HepG2 (cell line): Measurements from ENCODE around the gene PARD3. TPM values are rescaled to one million over a fixed set of nuclear protein-coding genes. Genes with fewer than 3 reads are reported as not detected.

Experiments
- ATAC-seq: fragments of 200-7000 bp; cut with Tn5 transposase; 3 replicates; pipeline ENCODE4 v1.9.1; 2020; ENCODE audit warnings: mild to moderate bottlenecking, moderate library complexity
- BruUV-seq: library from RNA; stranded (reverse); fragments of 400-500 nt; replicated peaks from 2 replicates; lab custom pipeline; 2021; lab: Mats Ljungman, UMichigan
- CTCF ChIA-PET: fragments of 300-600 bp; formaldehyde crosslinking; extraction: SDS; loops from one replicate; lab custom pipeline; 2021; ENCODE audit warnings: low total read pairs, inconsistent platforms, low intra/inter-chr PET ratio; lab: Yijun Ruan, JAX
- POLR2A ChIA-PET: fragments of 350-600 bp; sonication (Branson Sonifier 250); formaldehyde crosslinking; loops from one replicate; lab custom pipeline; 2020; ENCODE audit warnings: antibody characterized with exemption, inconsistent platforms; lab: Yijun Ruan, JAX
- DNase-seq: peaks from one replicate; pipeline ENCODE4 v3.0.0-alpha.2; 2015; ENCODE audit warnings: low spot score
- FAIRE-seq: peaks from 3 replicates; lab custom pipeline; 2011; peaks lifted over from hg19 to GRCh38; lab: Jason Lieb, UNC
- H2AFZ ChIP-seq: one replicate; pipeline ENCODE4 v1.6.1; 2011; ENCODE audit warnings: low read length, inconsistent platforms
- H3K27ac ChIP-seq: fragments of 300-600 bp; 3 replicates; pipeline ENCODE4 v1.8.0; 2011; ENCODE audit warnings: mixed run types, mild to moderate bottlenecking, mixed read lengths, low read length, inconsistent platforms; ENCODE audit not compliant: insufficient read depth; ENCODE audit errors: extremely low read length
- H3K27me3 ChIP-seq, 2 experiments: fragments of 200-600 bp in 1 of 2; 2 replicates in 1 of 2; 3 replicates in 1 of 2; pipeline versions ENCODE4 v1.6.0 to v1.8.0; 2011; ENCODE audit warnings: low read length in 2 of 2, mild to moderate bottlenecking in 2 of 2, moderate library complexity in 2 of 2, inconsistent platforms in 1 of 2; ENCODE audit not compliant: insufficient read depth in 2 of 2, control insufficient read depth in 1 of 2
- H3K36me3 ChIP-seq, 2 experiments: fragments of 200-600 bp in 1 of 2; replicated peaks in 1 of 2; 2 replicates in 1 of 2; 3 replicates in 1 of 2; pipeline versions ENCODE4 v1.5.1 to v1.8.0; 2011; ENCODE audit warnings: low read length in 2 of 2, inconsistent platforms in 1 of 2; ENCODE audit not compliant: insufficient read depth in 2 of 2, control insufficient read depth in 1 of 2
- H3K4me1 ChIP-seq: 2 replicates; pipeline ENCODE4 v1.5.1; 2012; ENCODE audit warnings: low read length, inconsistent platforms; ENCODE audit not compliant: insufficient read depth
- H3K4me2 ChIP-seq: 2 replicates; pipeline ENCODE4 v1.6.0; 2011; ENCODE audit warnings: low read depth, low read length, inconsistent platforms
- H3K4me3 ChIP-seq, 3 experiments: fragments of 200-600 bp in 1 of 3; sonication (generic), shearing (Covaris generic) in 1 of 3; replicated peaks in 1 of 3; 2 replicates each; pipeline ENCODE4 v1.5.1; 2011 to 2016; ENCODE audit warnings: low read length in 3 of 3, inconsistent platforms in 2 of 3, low read depth in 2 of 3, mild to moderate bottlenecking in 2 of 3, control low read depth in 1 of 3, mixed read lengths in 1 of 3; ENCODE audit not compliant: insufficient read depth in 1 of 3
- H3K79me2 ChIP-seq: one replicate; pipeline ENCODE4 v1.6.1; 2011; ENCODE audit warnings: low read length, inconsistent platforms; ENCODE audit not compliant: insufficient read depth
- H3K9ac ChIP-seq: 2 replicates; pipeline ENCODE4 v1.6.0; 2011; ENCODE audit warnings: mild to moderate bottlenecking, low read depth, low read length, inconsistent platforms; ENCODE audit not compliant: insufficient read depth
- H3K9me3 ChIP-seq: 2 replicates; pipeline ENCODE4 v1.5.1; 2012; ENCODE audit warnings: mild to moderate bottlenecking, low read length
- H4K20me1 ChIP-seq: 2 replicates; pipeline ENCODE4 v1.6.0; 2011; ENCODE audit warnings: inconsistent platforms, mild to moderate bottlenecking, low read length, moderate library complexity; ENCODE audit not compliant: insufficient read depth
- HNRNPH1 ChIP-seq: fragments of 200-400 bp; formaldehyde crosslinking; optimal IDR thresholded peaks from 2 replicates; pipeline ENCODE3; 2017; ENCODE audit warnings: mild to moderate bottlenecking, low read depth, low read length
- HNRNPUL1 ChIP-seq: fragments of 200-400 bp; formaldehyde crosslinking; IDR thresholded peaks from 2 replicates; pipeline ENCODE4 v1.6.1; 2017; ENCODE audit warnings: low read depth, mild to moderate bottlenecking, low read length, moderate library complexity
- KLF11 ChIP-seq: IDR thresholded peaks from 2 replicates; pipeline ENCODE4 v1.6.1; 2016; ENCODE audit warnings: missing compliant biosample characterization
- SUZ12 ChIP-seq: fragments of 150-350 bp; IDR thresholded peaks from 2 replicates; pipeline ENCODE4 v1.6.1; 2014; ENCODE audit warnings: low read depth, low read length
- WGBS: methylation state at CpG from one replicate; pipeline ENCODE4 v1.1.6; 2017; ENCODE audit warnings: low lambda C conversion rate; 5-methylcytosine and 5-hydroxymethylcytosine counted together
- in situ Hi-C: cut with HindIII; loops from 2 replicates; pipeline ENCODE4 v1.10.0; 2017; ENCODE audit warnings: low pct_unique_long_range_greater_than_20kb; ENCODE audit not compliant: extremely low pct_ligation_motif_present
- intact Hi-C: fragments of 100-400 bp; cut with micrococcal nuclease; formaldehyde crosslinking; loops from one replicate; pipeline ENCODE4 v1.10.0; 2022; ENCODE audit not compliant: unreplicated experiment
- polyA plus RNA-seq, 8 experiments: library from polyadenylated mRNA; depleted of rRNA in 3 of 8; stranded (reverse) in 7 of 8; unstranded in 1 of 8; fragments of >200 nt; fragmentation: Illumina TruSeq in 4 of 8; extraction: Trizol in 4 of 8; gene quantifications; 2 replicates each; pipeline versions ENCODE4 v1.2.1 to v1.2.3, GENCODE V29; 2011 to 2016; ENCODE audit warnings: low read depth in 4 of 8, missing spikeins in 1 of 8, mixed read lengths in 1 of 8; ENCODE audit not compliant: insufficient read depth in 1 of 8
- total RNA-seq, 5 experiments: library from RNA; depleted of rRNA; stranded (reverse); fragments of >200 nt; fragmentation: Illumina TruSeq; extraction: Trizol; gene quantifications; 2 replicates each; pipeline ENCODE4 v1.2.3, GENCODE V29; 2016; ENCODE audit warnings: low read depth in 1 of 5
- TF ChIP-seq, protein P1 (sequence below): sonication (generic); formaldehyde crosslinking; IDR thresholded peaks from 2 replicates; pipeline ENCODE4; 2020; ENCODE audit warnings: missing genetic modification reagents, mild to moderate bottlenecking, borderline replicate concordance
- TF ChIP-seq, protein P2 (sequence below): sonication (generic); formaldehyde crosslinking; IDR thresholded peaks from 2 replicates; pipeline ENCODE4 v1.8.0; 2022; ENCODE audit warnings: low read depth, missing genetic modification reagents

Gene PARD3
- total and polyA plus RNA-seq, 2 of the 13 experiments (the other 11 are each of a cell fraction or from before 2014, with no cell fraction given) = 40.9 to 60.0 TPM

DNA sequence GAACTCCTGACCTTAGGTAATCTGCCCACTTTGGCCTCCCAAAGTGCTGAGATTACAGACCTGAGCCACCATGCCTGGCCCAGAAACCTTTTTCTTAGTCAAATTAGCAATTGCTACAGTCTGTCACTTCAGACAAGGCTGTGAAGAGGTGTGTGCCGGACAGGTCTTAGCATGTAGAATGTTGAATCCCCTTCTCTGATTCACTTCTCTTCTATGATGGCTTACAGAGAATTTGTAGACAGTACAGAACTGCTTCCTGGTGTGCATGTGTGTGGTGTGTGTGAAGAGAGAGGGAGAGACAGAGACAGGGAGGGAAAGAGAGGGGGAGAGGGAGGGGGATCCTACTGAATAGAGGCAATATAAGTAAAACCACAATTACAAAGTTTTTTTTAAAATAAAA is 150.4 kb downstream of the PARD3 start:
- H3K4me3 ChIP-seq = no peak overlapping the region
- POLR2A ChIA-PET = no interaction called here
- 100% methylated on average over 1 of the region's 1 CpG for WGBS
- TF ChIP-seq, protein P1, sequence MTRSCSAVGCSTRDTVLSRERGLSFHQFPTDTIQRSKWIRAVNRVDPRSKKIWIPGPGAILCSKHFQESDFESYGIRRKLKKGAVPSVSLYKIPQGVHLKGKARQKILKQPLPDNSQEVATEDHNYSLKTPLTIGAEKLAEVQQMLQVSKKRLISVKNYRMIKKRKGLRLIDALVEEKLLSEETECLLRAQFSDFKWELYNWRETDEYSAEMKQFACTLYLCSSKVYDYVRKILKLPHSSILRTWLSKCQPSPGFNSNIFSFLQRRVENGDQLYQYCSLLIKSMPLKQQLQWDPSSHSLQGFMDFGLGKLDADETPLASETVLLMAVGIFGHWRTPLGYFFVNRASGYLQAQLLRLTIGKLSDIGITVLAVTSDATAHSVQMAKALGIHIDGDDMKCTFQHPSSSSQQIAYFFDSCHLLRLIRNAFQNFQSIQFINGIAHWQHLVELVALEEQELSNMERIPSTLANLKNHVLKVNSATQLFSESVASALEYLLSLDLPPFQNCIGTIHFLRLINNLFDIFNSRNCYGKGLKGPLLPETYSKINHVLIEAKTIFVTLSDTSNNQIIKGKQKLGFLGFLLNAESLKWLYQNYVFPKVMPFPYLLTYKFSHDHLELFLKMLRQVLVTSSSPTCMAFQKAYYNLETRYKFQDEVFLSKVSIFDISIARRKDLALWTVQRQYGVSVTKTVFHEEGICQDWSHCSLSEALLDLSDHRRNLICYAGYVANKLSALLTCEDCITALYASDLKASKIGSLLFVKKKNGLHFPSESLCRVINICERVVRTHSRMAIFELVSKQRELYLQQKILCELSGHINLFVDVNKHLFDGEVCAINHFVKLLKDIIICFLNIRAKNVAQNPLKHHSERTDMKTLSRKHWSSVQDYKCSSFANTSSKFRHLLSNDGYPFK (CRISPR knock-in tag) = no peak
- no peak for TF ChIP-seq KLF11 (CRISPR knock-in tag)
- no peak for TF ChIP-seq SUZ12
- no peak for TF ChIP-seq HNRNPH1
- TF ChIP-seq, protein P2, sequence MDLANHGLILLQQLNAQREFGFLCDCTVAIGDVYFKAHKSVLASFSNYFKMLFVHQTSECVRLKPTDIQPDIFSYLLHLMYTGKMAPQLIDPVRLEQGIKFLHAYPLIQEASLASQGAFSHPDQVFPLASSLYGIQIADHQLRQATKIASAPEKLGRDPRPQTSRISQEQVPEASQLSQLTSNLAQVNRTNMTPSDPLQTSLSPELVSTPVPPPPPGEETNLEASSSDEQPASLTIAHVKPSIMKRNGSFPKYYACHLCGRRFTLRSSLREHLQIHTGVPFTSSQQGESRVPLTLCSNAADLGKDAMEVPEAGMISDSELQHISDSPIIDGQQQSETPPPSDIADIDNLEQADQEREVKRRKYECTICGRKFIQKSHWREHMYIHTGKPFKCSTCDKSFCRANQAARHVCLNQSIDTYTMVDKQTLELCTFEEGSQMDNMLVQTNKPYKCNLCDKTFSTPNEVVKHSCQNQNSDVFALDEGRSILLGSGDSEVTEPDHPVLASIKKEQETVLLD = no peak
- TF ChIP-seq HNRNPUL1 = no peak
- TF ChIP-seq, all 625 proteins: peak for 0
- H3K9ac ChIP-seq = no peak overlapping the region
- no TSS peak for BruUV-seq
- ATAC-seq (no peak), DNase-seq (no peak), FAIRE-seq (no peak)
- no peak overlapping the region for H2AFZ ChIP-seq
- H3K4me2 ChIP-seq = no peak overlapping the region
- CTCF ChIA-PET = no interaction called here
- no peaks in the 10 kb centered on the region for H3K9me3 ChIP-seq
- H3K4me1 ChIP-seq = peaks cover 10% of the 10 kb centered on the region; the same call in 1 of the 2 replicates
- peaks cover 16% of the 10 kb centered on the region for H3K79me2 ChIP-seq
- H3K27me3 ChIP-seq = no peaks in the 10 kb centered on the region
- no peak overlapping the region for H3K27ac ChIP-seq
- intact Hi-C loops (no loop called here), in situ Hi-C loops (no loop called here)
- no peaks in the 10 kb centered on the region for H3K36me3 ChIP-seq
- 0 out of 2 replicates have a peak, but pooled peaks cover 7% of the 10 kb centered on the region for H4K20me1 ChIP-seq
